GM12878 (cell line): ENCODE data around the gene CYP1A2. TPM values are rescaled to one million over a fixed set of nuclear protein-coding genes. Genes with fewer than 3 reads are reported as not detected.

Source experiments
- ATF2 ChIP-seq: IDR thresholded peaks from 2 replicates; pipeline ENCODE4 v1.6.1; 2012; ENCODE audit warnings: low read length, inconsistent platforms
- ATF7 ChIP-seq: fragments of 450-650 bp; IDR thresholded peaks from 2 replicates; pipeline ENCODE4 v1.6.1; 2016; ENCODE audit warnings: low read depth, mild to moderate bottlenecking
- BHLHE40 ChIP-seq, 2 experiments: fragments of 450-650 bp in 1 of 2; IDR thresholded peaks; 2 replicates each; pipeline ENCODE4 v1.6.1; 2011 to 2017; ENCODE audit warnings: low read depth in 2 of 2, borderline replicate concordance in 1 of 2, improper control_type of control experiment in 1 of 2, low read length in 1 of 2, mild to moderate bottlenecking in 1 of 2
- DPF2 ChIP-seq: fragments of 450-650 bp; IDR thresholded peaks from 2 replicates; pipeline ENCODE4 v1.6.1; 2017; ENCODE audit warnings: mild to moderate bottlenecking
- EED ChIP-seq: sonication (generic); IDR thresholded peaks from 2 replicates; pipeline ENCODE4 v1.6.1; 2016; ENCODE audit warnings: antibody characterized with exemption, low read depth
- EP300 ChIP-seq, 2 experiments: fragments of 150-350 bp in 1 of 2; IDR thresholded peaks; 2 replicates each; pipeline ENCODE4 v1.6.1; 2011 to 2012; ENCODE audit warnings: low read depth in 2 of 2, low read length in 2 of 2, borderline replicate concordance in 1 of 2, improper control_type of control experiment in 1 of 2, inconsistent platforms in 1 of 2; ENCODE audit not compliant: control insufficient read depth in 1 of 2
- ETV6 ChIP-seq, 2 experiments: fragments of 450-650 bp in 1 of 2; IDR thresholded peaks in 1 of 2; conservative IDR thresholded peaks in 1 of 2; 2 replicates each; pipeline ENCODE4 v1.6.1; 2014; ENCODE audit warnings: antibody characterized with exemption in 1 of 2, borderline replicate concordance in 1 of 2, low read depth in 1 of 2, mild to moderate bottlenecking in 1 of 2, moderate library complexity in 1 of 2
- GATAD2B ChIP-seq: fragments of 450-650 bp; conservative IDR thresholded peaks from 2 replicates; pipeline ENCODE4 v1.6.1; 2017; ENCODE audit warnings: low read depth, mild to moderate bottlenecking, moderate library complexity
- HDAC2 ChIP-seq: fragments of 200-600 bp; sonication (generic); IDR thresholded peaks from 2 replicates; pipeline ENCODE4 v1.6.1; 2017
- HDGF ChIP-seq: fragments of 450-650 bp; IDR thresholded peaks from 2 replicates; pipeline ENCODE4 v1.6.1; 2016; ENCODE audit warnings: antibody characterized with exemption
- MEF2A ChIP-seq: IDR thresholded peaks from 2 replicates; pipeline ENCODE4 v1.6.1; 2011; ENCODE audit warnings: low read depth, mild to moderate bottlenecking, low read length, moderate library complexity; ENCODE audit not compliant: insufficient read depth
- NBN ChIP-seq: fragments of 450-650 bp; IDR thresholded peaks from 2 replicates; pipeline ENCODE4 v1.6.1; 2016
- POU2F2 ChIP-seq: IDR thresholded peaks from 3 replicates; pipeline ENCODE4 v1.6.1; 2011; ENCODE audit warnings: low read depth, mild to moderate bottlenecking, low read length, borderline replicate concordance
- RELB ChIP-seq: fragments of 450-650 bp; IDR thresholded peaks from 2 replicates; pipeline ENCODE4 v1.6.1; 2017; ENCODE audit warnings: low read depth, mild to moderate bottlenecking, moderate library complexity
- USF2 ChIP-seq: IDR thresholded peaks from 2 replicates; pipeline ENCODE4 v1.6.1; 2011; ENCODE audit warnings: low read depth, low read length, improper control_type of control experiment, borderline replicate concordance
- ZNF217 ChIP-seq: fragments of 450-650 bp; IDR thresholded peaks from 2 replicates; pipeline ENCODE4 v1.6.1; 2017; ENCODE audit warnings: antibody characterized with exemption, mild to moderate bottlenecking
- polyA plus RNA-seq, 11 experiments: library from polyadenylated mRNA; depleted of rRNA in 4 of 11; unstranded in 6 of 11; stranded (reverse) in 5 of 11; fragments of >200 nt; fragmentation: Nextera tagmentation in 4 of 11; fragmentation: Illumina TruSeq in 1 of 11; extraction: Ambion mirVana in 4 of 11; extraction: Trizol in 1 of 11; gene quantifications; 1 replicate in 1 of 11; 2 replicates in 10 of 11; pipeline versions ENCODE4 v1.2.1 to v1.2.3, GENCODE V29; 2011 to 2016; ENCODE audit warnings: inconsistent platforms in 2 of 11, missing spikeins in 2 of 11, low read depth in 1 of 11
- total RNA-seq, 4 experiments: library from RNA; depleted of rRNA in 3 of 4; stranded (reverse); fragments of >200 nt in 3 of 4; fragmentation: Illumina TruSeq in 1 of 4; extraction: Trizol in 1 of 4; gene quantifications; 2 replicates each; pipeline versions ENCODE4 v1.2.1 to v1.2.3, GENCODE V29; 2013 to 2021

The CYP1A2 gene
- total and polyA plus RNA-seq, 10 of the 15 experiments (the other 5 are each of a cell fraction or from before 2014, with no cell fraction given): 0.03 to 0.09 (median 0.05) TPM; not detected in 7

GRCh38 chr15:74775132-74775562, 26.5 kb downstream of the CYP1A2 start (continued):
- TF ChIP-seq RELB (peak; percentile 67), ETV6 (conservative IDR thresholded peaks at IDR 0.05 in 1 of 2, IDR thresholded peaks at IDR 0.05 in 1 of 2; ENCODE audit: borderline replicate concordance in 1 of 2, low read depth in 1 of 2) (0 out of 4 replicates have a peak, but pooled peaks of 1 of the 2 experiments have one; percentile 27), NBN (no peak), POU2F2 (peak; percentile 97), HDGF (0 out of 2 replicates have a peak, but pooled peaks have one; percentile 61), ATF2 (no peak), BHLHE40 (IDR thresholded peaks at IDR 0.05; ENCODE audit: borderline replicate concordance in 1 of 2, low read depth in 2 of 2, low read length in 1 of 2) (peak; percentile 57 to 70; a peak in 3 of 4 replicates), GATAD2B (peak; percentile 21), ZNF217 (0 out of 2 replicates have a peak, but pooled peaks have one; percentile 24), MEF2A (peak; percentile 80; the same call in 1 of the 2 replicates), ATF7 (no peak), EED (peak; percentile 86; the same call in 1 of the 2 replicates), DPF2 (0 out of 2 replicates have a peak, but pooled peaks have one; percentile 30), USF2 (peak; percentile 35; the same call in 1 of the 2 replicates), HDAC2 (no peak), EP300 (IDR thresholded peaks at IDR 0.05; ENCODE audit: borderline replicate concordance in 1 of 2, control insufficient read depth in 1 of 2, low read depth in 2 of 2, low read length in 2 of 2) (peak in 1 of 2 experiments; percentile 44; a peak in 1 of 4 replicates)
